WTC11 (cell line): Measurements from ENCODE around the gene LINC00237.

ENCODE experiments used
- EMX1 ChIP-seq: fragments of 250-450 bp; sonication (Bioruptor Pico); IDR thresholded peaks from 2 replicates; pipeline ENCODE4 v1.8.0; 2021; ENCODE audit warnings: mild to moderate bottlenecking
- FOXJ3 ChIP-seq: sonication (generic); formaldehyde crosslinking; IDR thresholded peaks from 2 replicates; pipeline ENCODE4 v1.9.0; 2021; ENCODE audit warnings: missing genetic modification reagents, mild to moderate bottlenecking, borderline replicate concordance
- GABPB1 ChIP-seq: sonication (generic); formaldehyde crosslinking; IDR thresholded peaks from 2 replicates; pipeline ENCODE4 v1.8.1; 2023; ENCODE audit warnings: mild to moderate bottlenecking, missing genetic modification reagents
- NFYB ChIP-seq: sonication (generic); formaldehyde crosslinking; conservative IDR thresholded peaks from 2 replicates; pipeline ENCODE4 v1.8.0; 2022; ENCODE audit warnings: low read depth, missing genetic modification reagents
- SP1 ChIP-seq: sonication (generic); formaldehyde crosslinking; conservative IDR thresholded peaks from 2 replicates; pipeline ENCODE4 v1.8.1; 2022; ENCODE audit warnings: missing genetic modification reagents
- TP53 ChIP-seq: sonication (generic); formaldehyde crosslinking; IDR thresholded peaks from 2 replicates; pipeline ENCODE4 v1.8.1; 2023; ENCODE audit warnings: mild to moderate bottlenecking, missing genetic modification reagents
- ZNF121 ChIP-seq: sonication (generic); formaldehyde crosslinking; IDR thresholded peaks from 2 replicates; pipeline ENCODE4 v1.8.0; 2023; ENCODE audit warnings: missing genetic modification reagents
- ZNF138 ChIP-seq: sonication (generic); formaldehyde crosslinking; conservative IDR thresholded peaks from 2 replicates; pipeline ENCODE4 v1.8.1; 2022; ENCODE audit warnings: mild to moderate bottlenecking, moderate library complexity, missing genetic modification reagents
- ZNF423 ChIP-seq: fragments of 250-450 bp; sonication (Bioruptor Pico); IDR thresholded peaks from 2 replicates; pipeline ENCODE4 v2.1.2; 2022; ENCODE audit warnings: mild to moderate bottlenecking, moderate library complexity
- TF ChIP-seq, protein P1 (sequence below): fragments of 200-600 bp; IDR thresholded peaks from 2 replicates; pipeline ENCODE4 v1.8.0; 2022; ENCODE audit warnings: antibody characterized with exemption
- TF ChIP-seq, protein P2 (sequence below): sonication (generic); formaldehyde crosslinking; IDR thresholded peaks from 2 replicates; pipeline ENCODE4 v1.8.1; 2023; ENCODE audit warnings: mild to moderate bottlenecking, missing genetic modification reagents, moderate library complexity
- TF ChIP-seq, protein P3 (sequence below): sonication (generic); formaldehyde crosslinking; IDR thresholded peaks from 2 replicates; pipeline ENCODE4 v1.8.0; 2022; ENCODE audit warnings: mild to moderate bottlenecking, missing genetic modification reagents

DNA sequence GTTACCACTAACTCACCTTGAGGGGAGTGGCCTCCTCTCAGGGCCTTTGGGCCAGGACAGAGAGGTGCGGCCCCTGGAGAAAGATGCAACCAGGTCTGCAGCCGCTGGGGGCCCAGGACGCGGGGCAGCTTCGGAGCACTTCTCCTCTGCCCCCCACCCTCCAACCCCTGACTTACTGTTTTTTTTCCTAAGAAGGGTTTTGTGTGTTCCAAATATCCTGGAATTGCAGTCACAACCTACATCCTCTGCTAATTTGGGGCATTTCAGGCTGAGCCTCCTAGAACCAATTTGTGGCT is 1.7 kb downstream of the LINC00237 start:
- TF ChIP-seq, protein P1, sequence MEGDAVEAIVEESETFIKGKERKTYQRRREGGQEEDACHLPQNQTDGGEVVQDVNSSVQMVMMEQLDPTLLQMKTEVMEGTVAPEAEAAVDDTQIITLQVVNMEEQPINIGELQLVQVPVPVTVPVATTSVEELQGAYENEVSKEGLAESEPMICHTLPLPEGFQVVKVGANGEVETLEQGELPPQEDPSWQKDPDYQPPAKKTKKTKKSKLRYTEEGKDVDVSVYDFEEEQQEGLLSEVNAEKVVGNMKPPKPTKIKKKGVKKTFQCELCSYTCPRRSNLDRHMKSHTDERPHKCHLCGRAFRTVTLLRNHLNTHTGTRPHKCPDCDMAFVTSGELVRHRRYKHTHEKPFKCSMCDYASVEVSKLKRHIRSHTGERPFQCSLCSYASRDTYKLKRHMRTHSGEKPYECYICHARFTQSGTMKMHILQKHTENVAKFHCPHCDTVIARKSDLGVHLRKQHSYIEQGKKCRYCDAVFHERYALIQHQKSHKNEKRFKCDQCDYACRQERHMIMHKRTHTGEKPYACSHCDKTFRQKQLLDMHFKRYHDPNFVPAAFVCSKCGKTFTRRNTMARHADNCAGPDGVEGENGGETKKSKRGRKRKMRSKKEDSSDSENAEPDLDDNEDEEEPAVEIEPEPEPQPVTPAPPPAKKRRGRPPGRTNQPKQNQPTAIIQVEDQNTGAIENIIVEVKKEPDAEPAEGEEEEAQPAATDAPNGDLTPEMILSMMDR, result no peak
- TF ChIP-seq NFYB (no peak), ZNF423 (no peak), ZNF138 (CRISPR knock-in tag) (no peak), EMX1 (CRISPR knock-in tag) (no peak), TP53 (no peak), SP1 (no peak), FOXJ3 (CRISPR knock-in tag) (no peak), GABPB1 (CRISPR knock-in tag) (no peak), ZNF121 (CRISPR knock-in tag) (0 out of 2 replicates have a peak, but pooled peaks have one; percentile 19)
- TF ChIP-seq, protein P2, sequence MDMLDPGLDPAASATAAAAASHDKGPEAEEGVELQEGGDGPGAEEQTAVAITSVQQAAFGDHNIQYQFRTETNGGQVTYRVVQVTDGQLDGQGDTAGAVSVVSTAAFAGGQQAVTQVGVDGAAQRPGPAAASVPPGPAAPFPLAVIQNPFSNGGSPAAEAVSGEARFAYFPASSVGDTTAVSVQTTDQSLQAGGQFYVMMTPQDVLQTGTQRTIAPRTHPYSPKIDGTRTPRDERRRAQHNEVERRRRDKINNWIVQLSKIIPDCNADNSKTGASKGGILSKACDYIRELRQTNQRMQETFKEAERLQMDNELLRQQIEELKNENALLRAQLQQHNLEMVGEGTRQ (CRISPR knock-in tag), result no peak
- TF ChIP-seq, protein P3, sequence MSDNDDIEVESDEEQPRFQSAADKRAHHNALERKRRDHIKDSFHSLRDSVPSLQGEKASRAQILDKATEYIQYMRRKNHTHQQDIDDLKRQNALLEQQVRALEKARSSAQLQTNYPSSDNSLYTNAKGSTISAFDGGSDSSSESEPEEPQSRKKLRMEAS, result no peak
